Measurements from ENCODE around the gene IPO9.

IPO9 gene

GRCh38 chr1:201892211-201892610, 63.3 kb downstream of the IPO9 start:
- DNase-seq (ENCODE audit: low read depth) = no peak
- no peak overlapping the region for H3K4me3 ChIP-seq (ENCODE audit: low read depth, low read length)
- TF ChIP-seq POLR2A (IDR thresholded peaks at IDR 0.05; ENCODE audit: extremely low read depth, insufficient read length) (no peak), MYC (IDR thresholded peaks at IDR 0.05; ENCODE audit: low read depth, low read length) (no peak), CTCF (IDR thresholded peaks at IDR 0.05; ENCODE audit: low read depth, low read length) (no peak), MAX (IDR thresholded peaks at IDR 0.05; ENCODE audit: low read depth, low read length) (no peak)

GRCh38 chr1:201893431-201893830, 64.5 kb downstream of the IPO9 start:
- TF ChIP-seq MAX (IDR thresholded peaks at IDR 0.05; ENCODE audit: low read depth, low read length) (no peak), POLR2A (IDR thresholded peaks at IDR 0.05; ENCODE audit: extremely low read depth, insufficient read length) (no peak), CTCF (IDR thresholded peaks at IDR 0.05; ENCODE audit: low read depth, low read length) (no peak), MYC (IDR thresholded peaks at IDR 0.05; ENCODE audit: low read depth, low read length) (no peak)
- DNase-seq (ENCODE audit: low read depth) = no peak
- H3K4me3 ChIP-seq (ENCODE audit: low read depth, low read length) = no peak overlapping the region

GRCh38 chr1:201894343-201895119, 65.6 kb downstream of the IPO9 start:
- TF ChIP-seq CTCF (IDR thresholded peaks at IDR 0.05; ENCODE audit: low read depth, low read length) = no peak
- no peak for TF ChIP-seq POLR2A (IDR thresholded peaks at IDR 0.05; ENCODE audit: extremely low read depth, insufficient read length)
- DNase-seq (ENCODE audit: low read depth) = no peak
- H3K4me3 ChIP-seq (ENCODE audit: low read depth, low read length) = no peak overlapping the region

GRCh38 chr1:201895120-201895665, 66.2 kb downstream of the IPO9 start:
- H3K4me3 ChIP-seq (ENCODE audit: low read depth, low read length) = no peak overlapping the region
- no peak for DNase-seq (ENCODE audit: low read depth)
- TF ChIP-seq POLR2A (IDR thresholded peaks at IDR 0.05; ENCODE audit: extremely low read depth, insufficient read length) (no peak), MYC (IDR thresholded peaks at IDR 0.05; ENCODE audit: low read depth, low read length) (no peak), MAX (IDR thresholded peaks at IDR 0.05; ENCODE audit: low read depth, low read length) (no peak), CTCF (IDR thresholded peaks at IDR 0.05; ENCODE audit: low read depth, low read length) (no peak)

GRCh38 chr1:201895913-201896807, 67.2 kb downstream of the IPO9 start:
- DNase-seq (ENCODE audit: low read depth) = peak; percentile 89
- no peak overlapping the region for H3K4me3 ChIP-seq (ENCODE audit: low read depth, low read length)
- peak; percentile 84 for TF ChIP-seq CTCF (IDR thresholded peaks at IDR 0.05; ENCODE audit: low read depth, low read length)
- TF ChIP-seq POLR2A (IDR thresholded peaks at IDR 0.05; ENCODE audit: extremely low read depth, insufficient read length) = no peak
- TF ChIP-seq MYC (IDR thresholded peaks at IDR 0.05; ENCODE audit: low read depth, low read length) = no peak
